ENCODE data around the gene DTWD2. TPM values are rescaled to one million over a fixed set of nuclear protein-coding genes. Genes with fewer than 3 reads are reported as not detected.
A peak's percentile ranks its signal among the peaks of the same experiment; 100 is the strongest.

Gene DTWD2
- total RNA-seq, 3 donors from 2014 or later: 3.5 to 4.3 (median 3.7) TPM

- Mint-ChIP-seq H3K4me1 (ENCODE audit: low read depth) (no peaks in the 10 kb centered on the region), H3K9me3 (no peaks in the 10 kb centered on the region), H3K36me3 (ENCODE audit: insufficient read depth) (peaks cover 6% of the 10 kb centered on the region), H3K27me3 (ENCODE audit: low read depth) (no peaks in the 10 kb centered on the region), H3K4me3 (no peak overlapping the region)
- no peak for ATAC-seq
- DNase-seq: no peak
Measured at GRCh38 chr5:118834710-118835109, 153.6 kb downstream of the DTWD2 start.

- ATAC-seq (no peak), DNase-seq (no peak)
- Mint-ChIP-seq H3K36me3 (ENCODE audit: insufficient read depth) (peaks cover 6% of the 10 kb centered on the region), H3K9me3 (no peaks in the 10 kb centered on the region), H3K27me3 (ENCODE audit: low read depth) (no peaks in the 10 kb centered on the region), H3K4me1 (ENCODE audit: low read depth) (no peaks in the 10 kb centered on the region), H3K4me3 (no peak overlapping the region)
Measured at GRCh38 chr5:118832974-118833373, 155.4 kb downstream of the DTWD2 start.

- Mint-ChIP-seq H3K4me3 (no peak overlapping the region), H3K36me3 (ENCODE audit: insufficient read depth) (no peaks in the 10 kb centered on the region), H3K27me3 (ENCODE audit: low read depth) (no peaks in the 10 kb centered on the region), H3K9me3 (no peaks in the 10 kb centered on the region), H3K4me1 (ENCODE audit: low read depth) (no peaks in the 10 kb centered on the region)
- ATAC-seq: no peak
- DNase-seq: no peak
Measured at GRCh38 chr5:118825226-118825625, 163.1 kb downstream of the DTWD2 start.

- no peak overlapping the region for H3K4me3 Mint-ChIP-seq
- no peaks in the 10 kb centered on the region for H3K36me3 Mint-ChIP-seq (ENCODE audit: insufficient read depth)
- H3K4me1 Mint-ChIP-seq (ENCODE audit: low read depth): no peaks in the 10 kb centered on the region
- H3K9me3 Mint-ChIP-seq: no peaks in the 10 kb centered on the region
- DNase-seq (no peak), ATAC-seq (no peak)
- no peaks in the 10 kb centered on the region for H3K27me3 Mint-ChIP-seq (ENCODE audit: low read depth)
Measured at GRCh38 chr5:118818604-118819003, 169.7 kb downstream of the DTWD2 start.

- no peak for ATAC-seq
- H3K9me3 Mint-ChIP-seq: peaks cover 11% of the 10 kb centered on the region
- H3K4me1 Mint-ChIP-seq (ENCODE audit: low read depth): no peaks in the 10 kb centered on the region
- DNase-seq: no peak
- peaks cover 10% of the 10 kb centered on the region for H3K36me3 Mint-ChIP-seq (ENCODE audit: insufficient read depth)
- H3K27me3 Mint-ChIP-seq (ENCODE audit: low read depth): no peaks in the 10 kb centered on the region
- H3K4me3 Mint-ChIP-seq: no peak overlapping the region
Measured at GRCh38 chr5:118808441-118808840, 179.9 kb downstream of the DTWD2 start.

GRCh38 chr5:118806571-118806970 is 181.8 kb downstream of the DTWD2 start:
- no peak for DNase-seq
- ATAC-seq: no peak
- Mint-ChIP-seq H3K27me3 (ENCODE audit: low read depth) (no peaks in the 10 kb centered on the region), H3K9me3 (peaks cover 11% of the 10 kb centered on the region), H3K36me3 (ENCODE audit: insufficient read depth) (peaks cover 6% of the 10 kb centered on the region), H3K4me3 (no peak overlapping the region), H3K4me1 (ENCODE audit: low read depth) (no peaks in the 10 kb centered on the region)

- Mint-ChIP-seq H3K4me1 (ENCODE audit: low read depth) (no peaks in the 10 kb centered on the region), H3K4me3 (no peak overlapping the region), H3K27me3 (ENCODE audit: low read depth) (no peaks in the 10 kb centered on the region), H3K36me3 (ENCODE audit: insufficient read depth) (no peaks in the 10 kb centered on the region), H3K9me3 (no peaks in the 10 kb centered on the region)
- DNase-seq (no peak), ATAC-seq (no peak)
Measured at GRCh38 chr5:118802335-118802734, 186.0 kb downstream of the DTWD2 start.

GRCh38 chr5:118796081-118796480 is 192.3 kb downstream of the DTWD2 start:
- H3K9me3 Mint-ChIP-seq: no peaks in the 10 kb centered on the region
- H3K4me1 Mint-ChIP-seq (ENCODE audit: low read depth): no peaks in the 10 kb centered on the region
- DNase-seq (no peak), ATAC-seq (no peak)
- no peaks in the 10 kb centered on the region for H3K27me3 Mint-ChIP-seq (ENCODE audit: low read depth)
- H3K4me3 Mint-ChIP-seq: no peak overlapping the region
- no peaks in the 10 kb centered on the region for H3K36me3 Mint-ChIP-seq (ENCODE audit: insufficient read depth)

GRCh38 chr5:118794281-118794680 is 194.1 kb downstream of the DTWD2 start:
- H3K36me3 Mint-ChIP-seq (ENCODE audit: insufficient read depth): no peaks in the 10 kb centered on the region
- H3K4me3 Mint-ChIP-seq: no peak overlapping the region
- H3K9me3 Mint-ChIP-seq: no peaks in the 10 kb centered on the region
- DNase-seq (no peak), ATAC-seq (no peak)
- H3K27me3 Mint-ChIP-seq (ENCODE audit: low read depth): no peaks in the 10 kb centered on the region
- no peaks in the 10 kb centered on the region for H3K4me1 Mint-ChIP-seq (ENCODE audit: low read depth)

- Mint-ChIP-seq H3K4me1 (ENCODE audit: low read depth) (no peaks in the 10 kb centered on the region), H3K36me3 (ENCODE audit: insufficient read depth) (no peaks in the 10 kb centered on the region), H3K9me3 (no peaks in the 10 kb centered on the region), H3K27me3 (ENCODE audit: low read depth) (no peaks in the 10 kb centered on the region), H3K4me3 (no peak overlapping the region)
- no peak for ATAC-seq
- no peak for DNase-seq
Measured at GRCh38 chr5:118793652-118794051, 194.7 kb downstream of the DTWD2 start.

GRCh38 chr5:118793091-118793490 is 195.3 kb downstream of the DTWD2 start:
- no peaks in the 10 kb centered on the region for H3K27me3 Mint-ChIP-seq (ENCODE audit: low read depth)
- no peak overlapping the region for H3K4me3 Mint-ChIP-seq
- no peaks in the 10 kb centered on the region for H3K9me3 Mint-ChIP-seq
- no peaks in the 10 kb centered on the region for H3K36me3 Mint-ChIP-seq (ENCODE audit: insufficient read depth)
- H3K4me1 Mint-ChIP-seq (ENCODE audit: low read depth): no peaks in the 10 kb centered on the region
- no peak for DNase-seq
- ATAC-seq: no peak

- Mint-ChIP-seq H3K27me3 (ENCODE audit: low read depth) (no peaks in the 10 kb centered on the region), H3K4me3 (no peak overlapping the region), H3K9me3 (no peaks in the 10 kb centered on the region), H3K36me3 (ENCODE audit: insufficient read depth) (no peaks in the 10 kb centered on the region), H3K4me1 (ENCODE audit: low read depth) (no peaks in the 10 kb centered on the region)
- DNase-seq (no peak), ATAC-seq (peak; percentile 25 to 40)
Measured at GRCh38 chr5:118791926-118792734, 196.2 kb downstream of the DTWD2 start.

GRCh38 chr5:118789366-118789765 is 199.0 kb downstream of the DTWD2 start:
- no peak for DNase-seq
- Mint-ChIP-seq H3K9me3 (no peaks in the 10 kb centered on the region), H3K4me1 (ENCODE audit: low read depth) (no peaks in the 10 kb centered on the region), H3K36me3 (ENCODE audit: insufficient read depth) (no peaks in the 10 kb centered on the region), H3K4me3 (no peak overlapping the region), H3K27me3 (ENCODE audit: low read depth) (no peaks in the 10 kb centered on the region)
- ATAC-seq: no peak

- Mint-ChIP-seq H3K4me3 (no peak overlapping the region), H3K36me3 (ENCODE audit: insufficient read depth) (no peaks in the 10 kb centered on the region), H3K9me3 (no peaks in the 10 kb centered on the region), H3K4me1 (ENCODE audit: low read depth) (no peaks in the 10 kb centered on the region), H3K27me3 (ENCODE audit: low read depth) (no peaks in the 10 kb centered on the region)
- no peak for DNase-seq
- no peak for ATAC-seq
Measured at GRCh38 chr5:118788351-118788750, 200.0 kb downstream of the DTWD2 start.
